HG03460 (cell line): ENCODE results near the gene SRP68.

ENCODE experiments used
- ATAC-seq: cut with Tn5 transposase; IDR thresholded peaks from one replicate; pipeline ENCODE4 v1.9.1; 2021; ENCODE audit not compliant: unreplicated experiment

The SRP68 gene

GRCh38 chr17:76072148-76072858 lies at the start of gene SRP68:
Gene SRP68 (minus strand): TSS chr17:76072517. CDS start chr17:76072491, 26 bp downstream.
- ATAC-seq, result peak; percentile 92

GRCh38 chr17:76121932-76122430 lies 49.7 kb upstream of the SRP68 start:
- ATAC-seq, result no peak

- ATAC-seq, result no peak
Observed at GRCh38 chr17:76120658-76121008, 48.3 kb upstream of the SRP68 start.

GRCh38 chr17:76119409-76120371 lies 47.4 kb upstream of the SRP68 start:
- ATAC-seq, result no peak

GRCh38 chr17:76115138-76115754 lies 42.9 kb upstream of the SRP68 start:
- ATAC-seq, result no peak

DNA sequence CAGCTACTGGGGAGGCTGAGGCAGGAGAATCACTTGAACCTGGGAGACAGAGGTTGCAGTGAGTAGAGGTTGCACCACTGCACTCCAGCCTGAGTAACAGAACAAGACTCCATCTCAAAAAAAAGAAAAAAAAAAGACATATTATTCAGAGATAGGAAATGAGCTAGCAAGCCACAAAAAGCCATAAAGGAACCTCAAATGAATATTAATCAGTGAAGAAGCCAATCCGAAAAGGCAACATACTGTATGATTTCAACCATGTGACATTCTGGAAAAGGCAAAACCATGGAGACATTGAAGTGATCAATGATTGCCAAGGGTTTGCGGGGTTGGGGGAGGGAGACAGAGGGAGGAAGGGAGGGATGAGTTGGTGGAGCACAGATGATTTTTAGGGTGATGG lies 39.6 kb upstream of the SRP68 start:
- ATAC-seq, result no peak

DNA sequence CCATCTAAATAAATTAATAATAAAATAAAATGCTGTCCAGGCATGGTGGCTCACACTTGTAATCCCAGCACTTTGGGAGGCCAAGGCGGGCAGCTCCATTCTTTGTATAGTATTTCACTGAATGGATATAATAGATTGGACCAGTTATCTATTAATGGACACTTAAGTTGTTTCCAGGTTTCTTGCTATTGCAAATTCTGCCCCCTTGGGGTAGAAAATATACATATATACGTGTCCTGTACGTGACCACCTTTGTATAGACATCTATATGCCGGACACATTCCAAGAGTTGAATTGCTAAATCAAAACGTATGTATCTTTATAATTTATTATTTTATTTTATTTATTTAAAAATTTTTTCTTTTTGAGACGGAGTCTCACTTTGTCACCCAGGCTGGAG lies 35.2 kb upstream of the SRP68 start:
- no peak for ATAC-seq

- ATAC-seq, result no peak
Observed at GRCh38 chr17:76106703-76107102, 34.4 kb upstream of the SRP68 start.

DNA sequence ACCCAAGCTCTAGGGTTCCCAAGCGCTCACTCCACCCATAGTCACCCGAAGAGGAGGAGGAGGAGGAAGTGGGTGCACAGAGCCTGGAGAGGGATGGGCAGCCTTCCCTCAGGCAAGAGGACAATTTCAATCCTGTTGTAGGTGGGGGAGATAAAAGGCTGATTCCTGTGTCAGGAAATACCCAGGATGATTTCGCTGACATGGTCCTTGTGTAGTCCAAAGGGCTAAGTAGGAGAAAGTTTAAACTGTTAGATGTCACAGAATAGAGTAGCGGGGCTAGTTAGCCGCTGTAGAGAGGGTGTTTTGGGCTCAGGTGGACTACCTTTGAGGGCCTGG lies 32.5 kb upstream of the SRP68 start:
- ATAC-seq, result no peak

- no peak for ATAC-seq
Observed at GRCh38 chr17:76104140-76104895, 32.0 kb upstream of the SRP68 start.

- ATAC-seq, result peak; percentile 83
Observed at GRCh38 chr17:76103274-76104139, 31.2 kb upstream of the SRP68 start, which contains the start of gene EXOC7. Gene EXOC7 (minus strand): TSS chr17:76103787. CDS start chr17:76103692, 95 bp downstream.

DNA sequence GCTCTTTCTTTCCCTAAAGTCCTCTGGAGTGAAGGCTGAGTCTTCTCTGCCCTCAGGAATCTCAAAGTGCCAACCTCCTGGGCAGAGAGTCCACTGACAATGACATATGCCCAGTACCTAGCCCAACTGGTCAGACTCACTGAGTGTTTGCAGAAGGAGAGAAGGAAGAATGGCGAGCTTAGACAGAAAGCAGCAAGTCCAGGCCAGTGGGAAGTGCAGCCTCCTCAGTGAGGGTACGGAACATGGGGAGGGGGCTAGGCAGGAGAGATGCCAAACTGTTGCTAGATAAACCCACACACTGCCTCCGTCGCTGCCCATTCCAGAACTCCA lies 30.6 kb upstream of the SRP68 start:
- no peak for ATAC-seq

DNA sequence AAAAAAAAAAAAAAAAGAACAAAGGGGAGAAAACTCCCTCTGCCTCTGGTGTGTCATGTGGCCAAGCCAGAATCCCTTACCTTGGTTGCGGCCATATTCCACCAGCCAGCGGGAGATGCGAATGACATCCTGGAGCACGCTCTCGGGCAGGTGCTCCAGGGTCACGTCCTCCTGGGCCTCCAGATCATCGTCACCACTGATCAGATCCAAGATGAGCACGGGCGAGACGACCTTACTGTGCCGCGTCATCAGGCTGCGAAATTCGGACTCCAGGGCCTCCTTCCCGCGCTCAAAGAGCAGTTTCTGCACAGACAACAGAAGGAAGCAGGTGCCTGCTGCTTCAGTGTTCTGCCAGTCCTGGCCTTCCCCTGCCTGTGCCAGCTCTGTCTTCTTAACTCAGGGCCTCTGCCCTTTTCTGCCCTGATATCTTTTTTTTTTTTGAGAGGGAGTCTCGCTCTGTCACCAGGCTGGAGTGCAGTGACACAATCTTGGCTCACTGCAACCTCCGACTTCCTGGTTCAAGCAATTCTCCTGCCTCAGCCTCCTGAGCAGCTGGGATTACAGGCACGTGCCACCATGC lies 25.5 kb upstream of the SRP68 start:
- ATAC-seq, result no peak

DNA sequence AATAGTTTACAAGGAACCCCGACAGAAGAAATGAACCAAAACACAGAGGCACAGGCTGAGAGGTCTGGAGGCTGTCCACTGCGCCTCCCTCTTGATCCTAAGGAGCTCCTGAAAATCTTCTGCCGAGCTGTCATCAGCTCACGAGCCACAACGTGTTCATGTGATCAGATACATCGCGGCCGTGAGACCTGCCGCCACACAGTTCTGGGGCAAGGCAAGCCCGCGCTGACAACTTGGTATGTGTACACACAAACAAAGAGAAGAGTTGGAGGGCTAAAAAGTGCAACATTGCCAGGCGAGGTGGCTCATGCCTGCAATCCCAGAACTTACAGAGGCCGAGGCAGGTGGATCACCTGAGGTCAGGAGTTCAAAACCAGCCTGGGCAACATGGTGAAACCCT lies 23.6 kb upstream of the SRP68 start:
- ATAC-seq, result no peak

DNA sequence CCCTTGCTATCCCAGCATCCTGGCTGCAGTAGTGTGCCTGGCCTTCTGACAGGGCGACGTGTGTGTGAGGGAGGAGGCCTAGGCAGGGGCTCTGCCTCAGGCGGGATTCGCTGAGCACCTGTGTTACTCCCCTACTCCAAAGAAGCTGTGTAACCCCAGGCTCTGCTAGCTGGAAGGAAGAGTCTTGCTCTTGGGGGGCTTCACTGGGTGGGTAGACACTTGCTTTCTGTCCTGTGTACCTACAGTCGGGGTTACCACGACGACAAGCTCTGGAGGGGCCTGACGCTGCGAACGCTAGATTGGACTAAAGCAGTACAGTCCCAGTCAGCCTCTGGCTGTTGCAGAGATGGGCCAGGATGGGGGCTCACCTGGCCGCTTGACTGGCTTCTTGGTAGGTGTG lies 21.7 kb upstream of the SRP68 start:
- no peak for ATAC-seq

- no peak for ATAC-seq
Observed at GRCh38 chr17:76092526-76093413, 20.5 kb upstream of the SRP68 start.

- no peak for ATAC-seq
Observed at GRCh38 chr17:76091526-76092286, 19.4 kb upstream of the SRP68 start.
